Lower leg skin (tissue), 4 donors: Measurements from ENCODE around the gene TENT4B. TPM values are rescaled to one million over a fixed set of nuclear protein-coding genes. Genes with fewer than 3 reads are reported as not detected.

Experiments used
- DNase-seq, 2 donors: peaks; one replicate each; pipeline ENCODE4 v3.0.0-alpha.2; 2019; ENCODE audit warnings: low spot score in 2 of 2
- H3K4me3 ChIP-seq: fragments of 200-600 bp; sonication (generic); 2 replicates; pipeline ENCODE4 v1.5.1; 2017; ENCODE audit warnings: mild to moderate bottlenecking, low read depth; ENCODE audit not compliant: poor library complexity, severe bottlenecking
- CTCF ChIP-seq, 3 donors: fragments of 450-650 bp; IDR thresholded peaks; one replicate each; pipeline ENCODE4 v1.5.1; 2016; ENCODE audit warnings: antibody characterized with exemption in 3 of 3, mild to moderate bottlenecking in 3 of 3, moderate library complexity in 2 of 3
- POLR2A ChIP-seq, 2 donors: fragments of 450-650 bp; IDR thresholded peaks; one replicate each; pipeline ENCODE4 v1.6.1; 2016 to 2017; ENCODE audit warnings: antibody characterized with exemption in 2 of 2, mild to moderate bottlenecking in 1 of 2, moderate library complexity in 1 of 2
- WGBS, 2 donors: methylation state at CpG; one replicate each; pipeline ENCODE4 v1.1.5; 2018; 5-methylcytosine and 5-hydroxymethylcytosine counted together
- intact Hi-C: fragments of 100-400 bp; cut with DNase I; formaldehyde crosslinking; loops from one replicate; pipeline ENCODE4 v1.15.0; 2023; ENCODE audit warnings: low total_unique reads
- total RNA-seq, 4 donors: library from RNA; depleted of rRNA; stranded (reverse); fragments of >200 nt; gene quantifications; one replicate each; pipeline ENCODE4 v1.1.0, GENCODE V29; 2016

TENT4B gene
- total RNA-seq, 4 donors from 2014 or later = 9.1 to 14.7 (median 12.6) TPM

DNA sequence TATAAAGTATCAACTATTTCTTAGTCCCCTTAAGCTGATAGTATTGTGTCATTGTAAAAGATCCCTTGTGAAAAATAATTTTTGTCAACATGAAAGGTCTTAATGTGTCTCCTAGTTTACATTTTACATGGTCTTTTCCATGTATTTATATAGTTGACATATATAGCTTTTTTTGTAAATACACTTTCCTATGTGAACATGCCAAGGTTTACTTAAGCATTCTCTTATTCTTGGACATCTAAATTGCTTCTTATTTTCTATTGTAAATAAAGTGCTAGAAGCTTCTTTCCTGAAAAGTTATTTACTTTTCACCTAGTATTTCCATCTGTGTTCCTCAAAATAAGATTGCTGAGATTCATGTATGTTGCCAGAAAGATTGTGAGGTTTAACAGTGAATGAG, 29.3 kb downstream of the TENT4B start:
- no peak overlapping the region for H3K4me3 ChIP-seq
- intact Hi-C loops = no loop called here
- DNase-seq = no peak
- no peak for TF ChIP-seq CTCF (IDR thresholded peaks at IDR 0.05)
- TF ChIP-seq POLR2A (IDR thresholded peaks at IDR 0.05) = no peak

DNA sequence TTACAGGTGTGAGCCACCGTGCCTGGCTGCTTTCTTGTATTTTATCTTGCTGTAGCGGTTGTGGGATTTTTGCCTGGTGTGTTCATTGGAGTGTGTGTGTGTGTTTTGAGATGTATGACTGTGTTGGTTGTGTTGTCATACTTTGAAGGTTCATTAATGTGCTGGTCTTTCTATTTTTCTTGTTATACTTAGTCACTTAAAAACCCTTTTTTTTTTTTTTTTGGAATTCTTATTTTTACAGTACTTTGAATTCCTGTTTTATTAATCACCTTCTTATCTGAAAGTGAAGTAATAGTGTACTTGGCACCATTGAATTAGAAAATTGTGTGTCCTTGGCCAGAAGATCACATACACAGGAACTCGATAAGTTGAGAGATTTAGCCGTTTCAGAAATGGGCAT, 30.2 kb downstream of the TENT4B start:
- 79 to 81% methylated on average over 4 of the region's 4 CpGs for WGBS, 2 donors
- DNase-seq = no peak
- H3K4me3 ChIP-seq = no peak overlapping the region
- TF ChIP-seq CTCF (IDR thresholded peaks at IDR 0.05) (no peak), POLR2A (IDR thresholded peaks at IDR 0.05) (no peak)
- intact Hi-C loops = no loop called here

DNA sequence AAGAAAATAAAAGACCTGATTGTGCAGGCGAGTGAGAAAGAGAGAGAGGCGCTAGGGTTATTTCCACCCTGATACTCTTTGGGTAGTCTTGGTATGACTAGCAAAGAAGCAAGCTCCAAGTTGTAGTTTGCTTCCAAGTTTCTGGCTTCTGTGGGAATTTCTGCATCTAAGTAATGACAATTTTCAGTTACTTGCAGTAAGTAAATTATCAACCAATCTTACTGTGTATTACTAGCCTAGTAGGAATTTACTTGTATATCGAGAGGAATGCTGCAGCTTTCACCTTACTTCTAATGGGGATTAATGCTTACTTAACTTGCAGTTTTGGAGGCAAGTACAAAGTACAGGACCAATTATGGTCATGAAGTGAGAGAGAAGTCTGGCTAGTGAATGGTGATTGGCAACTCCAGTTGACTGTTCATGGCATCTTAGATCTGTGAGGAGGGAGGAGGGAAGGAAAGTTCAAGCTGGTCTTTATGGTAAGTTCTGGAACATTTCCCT, 31.9 kb downstream of the TENT4B start:
- TF ChIP-seq POLR2A (IDR thresholded peaks at IDR 0.05) (no peak), CTCF (IDR thresholded peaks at IDR 0.05) (no peak)
- no peak for DNase-seq
- intact Hi-C loops = no loop called here
- WGBS, 2 donors = 83 to 88% methylated on average over 3 of the region's 3 CpGs
- no peak overlapping the region for H3K4me3 ChIP-seq

- 62 to 70% methylated on average over 3 of the region's 3 CpGs for WGBS, 2 donors
- no peak overlapping the region for H3K4me3 ChIP-seq
- no peak for TF ChIP-seq POLR2A (IDR thresholded peaks at IDR 0.05)
- TF ChIP-seq CTCF (IDR thresholded peaks at IDR 0.05) = no peak
- DNase-seq = no peak
- intact Hi-C loops = no loop called here
Measured at GRCh38 chr16:50188619-50189136, 35.6 kb downstream of the TENT4B start.

DNA sequence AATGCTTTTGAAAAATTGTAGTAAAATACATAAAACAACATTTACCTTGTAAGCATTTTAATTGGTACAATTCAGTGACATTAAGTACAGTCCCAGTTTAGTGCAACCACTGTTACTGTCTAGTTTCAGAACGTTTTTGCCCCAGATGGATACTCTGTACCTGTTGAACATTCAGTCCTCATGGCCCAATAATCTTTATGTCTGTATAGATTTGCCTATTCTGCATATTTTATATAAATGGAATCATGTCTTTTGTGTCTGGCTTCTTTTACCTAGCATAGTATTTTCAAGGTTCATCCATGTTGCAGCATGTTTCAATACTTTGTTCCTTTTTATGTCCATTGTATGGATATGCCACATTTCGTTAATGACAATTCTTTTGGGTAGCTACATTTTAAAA, 37.2 kb downstream of the TENT4B start:
- no peak overlapping the region for H3K4me3 ChIP-seq
- DNase-seq = no peak
- WGBS, 2 donors = 84 to 89% methylated on average over 2 of the region's 2 CpGs
- intact Hi-C loops = no loop called here
- no peak for TF ChIP-seq POLR2A (IDR thresholded peaks at IDR 0.05)
- TF ChIP-seq CTCF (IDR thresholded peaks at IDR 0.05) = no peak

DNA sequence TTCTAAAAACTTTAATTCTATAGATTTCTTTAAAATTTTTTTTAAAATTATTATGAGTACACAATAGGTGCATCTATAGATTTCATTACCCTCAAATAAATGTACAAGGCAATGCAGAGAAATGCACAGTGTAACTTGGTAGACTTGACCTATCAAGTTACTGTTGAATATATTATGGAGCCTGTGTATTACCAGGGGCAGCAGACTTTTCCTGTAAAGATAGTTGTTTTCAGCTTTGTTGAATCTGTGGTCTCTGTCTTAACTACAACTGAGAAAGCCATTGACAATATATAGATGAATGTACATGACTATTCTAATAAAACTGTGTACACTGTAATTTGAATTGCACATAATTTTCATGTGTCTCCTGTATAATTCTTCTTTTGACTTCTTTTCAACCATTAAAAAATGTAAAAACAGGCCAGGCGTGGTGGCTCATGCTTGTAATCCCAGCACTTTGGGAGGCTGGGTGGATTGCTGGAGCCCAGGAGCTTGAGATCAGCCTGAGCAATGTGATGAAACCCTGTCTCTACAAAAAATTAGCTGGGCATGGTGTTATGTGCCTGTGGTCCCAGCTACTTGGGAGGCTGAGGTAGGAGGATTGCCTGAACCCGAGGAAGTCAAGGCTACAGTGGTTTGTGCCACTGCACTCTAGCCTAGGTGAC, 39.4 kb downstream of the TENT4B start:
- TF ChIP-seq POLR2A (IDR thresholded peaks at IDR 0.05) (no peak), CTCF (IDR thresholded peaks at IDR 0.05) (no peak)
- no peak overlapping the region for H3K4me3 ChIP-seq
- WGBS, 2 donors = 95 to 100% methylated on average over 2 of the region's 2 CpGs
- intact Hi-C loops = no loop called here
- DNase-seq = no peak
